DND-41 (cell line): ENCODE data around the gene PTPN23.
A peak's percentile ranks its signal among the peaks of the same experiment; 100 is the strongest.

Experiments
- ATAC-seq: fragments of 200-7000 bp; cut with Tn5 transposase; 3 replicates; pipeline ENCODE4 v1.9.1; 2021; ENCODE audit warnings: low read depth; ENCODE audit not compliant: insufficient read depth
- DNase-seq: peaks from one replicate; pipeline ENCODE4 v3.0.0-alpha.2; 2020
- H2AFZ ChIP-seq: 2 replicates; pipeline ENCODE4 v1.6.0; 2012; ENCODE audit warnings: low read depth, low read length
- H3K27ac ChIP-seq: 2 replicates; pipeline ENCODE4 v1.5.1; 2012; ENCODE audit warnings: low read length, inconsistent platforms
- H3K27me3 ChIP-seq: fragments of 200-600 bp; sonication (generic); 2 replicates; pipeline ENCODE4 v1.6.0; 2012; ENCODE audit warnings: low read length, mild to moderate bottlenecking, inconsistent platforms; ENCODE audit not compliant: insufficient read depth, poor library complexity
- H3K36me3 ChIP-seq: 2 replicates; pipeline ENCODE4 v1.5.1; 2012; ENCODE audit warnings: low read length, inconsistent platforms; ENCODE audit not compliant: insufficient read depth
- H3K4me1 ChIP-seq: 2 replicates; pipeline ENCODE4 v1.5.1; 2012; ENCODE audit warnings: mild to moderate bottlenecking, low read length; ENCODE audit not compliant: insufficient read depth
- H3K4me2 ChIP-seq: 2 replicates; pipeline ENCODE4 v1.6.0; 2012; ENCODE audit warnings: mild to moderate bottlenecking, moderate library complexity, low read length, inconsistent platforms; ENCODE audit not compliant: insufficient read depth
- H3K4me3 ChIP-seq, 2 experiments: fragments of 200-600 bp in 1 of 2; shearing (Covaris generic) in 1 of 2; 2 replicates each; pipeline ENCODE4 v1.5.1; 2012 to 2016; ENCODE audit warnings: inconsistent platforms in 2 of 2, low read length in 2 of 2, mild to moderate bottlenecking in 2 of 2, low read depth in 1 of 2, moderate library complexity in 1 of 2
- H3K79me2 ChIP-seq: 2 replicates; pipeline ENCODE4 v1.6.0; 2012; ENCODE audit warnings: low read length, inconsistent platforms; ENCODE audit not compliant: insufficient read depth
- H3K9ac ChIP-seq: 2 replicates; pipeline ENCODE4 v1.6.0; 2012; ENCODE audit warnings: low read depth, mild to moderate bottlenecking, inconsistent platforms, low read length, moderate library complexity
- H3K9me3 ChIP-seq: 2 replicates; pipeline ENCODE4 v1.5.1; 2012; ENCODE audit warnings: low read length, moderate library complexity, mild to moderate bottlenecking, inconsistent platforms; ENCODE audit not compliant: insufficient read depth, severe bottlenecking
- H4K20me1 ChIP-seq: 2 replicates; pipeline ENCODE4 v1.6.0; 2012; ENCODE audit warnings: low read length; ENCODE audit not compliant: insufficient read depth
- CTCF ChIP-seq: IDR thresholded peaks from 2 replicates; pipeline ENCODE4 v1.5.1; 2012; ENCODE audit warnings: borderline replicate concordance, low read length, moderate library complexity, mild to moderate bottlenecking; ENCODE audit not compliant: poor library complexity, severe bottlenecking; ENCODE audit errors: extremely low read depth
- EZH2 ChIP-seq: IDR thresholded peaks from 3 replicates; pipeline ENCODE4 v1.6.1; 2012; ENCODE audit warnings: borderline replicate concordance, low read depth, mild to moderate bottlenecking, moderate library complexity, low read length, inconsistent platforms; ENCODE audit not compliant: severe bottlenecking

The PTPN23 gene

GRCh38 chr3:47362701-47363100 is 18.1 kb upstream of the PTPN23 start:
- Histone ChIP-seq H3K79me2 (no peaks in the 10 kb centered on the region), H3K9ac (no peak overlapping the region), H3K4me3 (no peak overlapping the region), H3K4me1 (no peaks in the 10 kb centered on the region), H3K4me2 (no peak overlapping the region), H3K9me3 (peaks cover 14% of the 10 kb centered on the region), H2AFZ (peak overlapping the region; percentile 44; the same call in 1 of the 2 replicates), H3K27me3 (no peaks in the 10 kb centered on the region), H4K20me1 (no peaks in the 10 kb centered on the region), H3K36me3 (no peaks in the 10 kb centered on the region), H3K27ac (no peak overlapping the region)
- DNase-seq (no peak), ATAC-seq (no peak)
- no peak for TF ChIP-seq CTCF
- TF ChIP-seq EZH2 = no peak

- Histone ChIP-seq H3K27ac (no peak overlapping the region), H3K79me2 (no peaks in the 10 kb centered on the region), H3K9ac (no peak overlapping the region), H3K36me3 (no peaks in the 10 kb centered on the region), H3K4me3 (no peak overlapping the region), H2AFZ (no peak overlapping the region), H3K9me3 (no peaks in the 10 kb centered on the region), H4K20me1 (no peaks in the 10 kb centered on the region), H3K27me3 (no peaks in the 10 kb centered on the region), H3K4me1 (no peaks in the 10 kb centered on the region), H3K4me2 (no peak overlapping the region)
- ATAC-seq (no peak), DNase-seq (no peak)
- no peak for TF ChIP-seq CTCF
- no peak for TF ChIP-seq EZH2
These were observed 15.3 kb upstream of the PTPN23 start for GRCh38 chr3:47365213-47366153.

- DNase-seq (no peak), ATAC-seq (no peak)
- H3K4me3 ChIP-seq = no peak overlapping the region
- no peaks in the 10 kb centered on the region for H3K4me1 ChIP-seq
- no peak overlapping the region for H3K4me2 ChIP-seq
- H3K36me3 ChIP-seq = no peaks in the 10 kb centered on the region
- no peak overlapping the region for H3K9ac ChIP-seq
- H3K79me2 ChIP-seq = no peaks in the 10 kb centered on the region
- no peaks in the 10 kb centered on the region for H4K20me1 ChIP-seq
- H3K27me3 ChIP-seq = no peaks in the 10 kb centered on the region
- no peak overlapping the region for H3K27ac ChIP-seq
- no peak for TF ChIP-seq EZH2
- no peak for TF ChIP-seq CTCF
- no peaks in the 10 kb centered on the region for H3K9me3 ChIP-seq
- H2AFZ ChIP-seq = no peak overlapping the region
These were observed 14.0 kb upstream of the PTPN23 start for GRCh38 chr3:47366833-47367232.
